ENCODE results near the gene AGAP1.

The AGAP1 gene

DNA sequence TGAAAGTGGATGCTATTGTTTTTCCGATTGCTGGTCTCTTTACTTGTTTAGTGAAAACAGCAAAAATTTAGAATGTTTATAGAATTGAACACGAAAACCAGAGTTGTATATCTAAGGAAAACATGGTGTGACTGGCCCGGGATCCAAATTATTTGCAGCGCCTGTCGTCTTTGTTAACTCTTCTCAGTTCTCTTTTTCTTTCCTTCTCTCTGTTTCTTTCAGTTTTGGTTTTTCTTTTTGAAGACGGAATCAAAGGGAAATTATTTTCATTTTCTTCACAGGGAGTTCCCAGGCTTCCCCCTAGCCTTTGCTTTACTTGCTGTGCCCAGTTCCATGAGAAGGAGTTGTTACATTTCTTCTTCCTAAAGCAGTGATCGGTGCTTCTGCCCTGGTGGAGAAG, 76.0 kb downstream of the AGAP1 start:
- no peak for DNase-seq (ENCODE audit: low spot score)

DNA sequence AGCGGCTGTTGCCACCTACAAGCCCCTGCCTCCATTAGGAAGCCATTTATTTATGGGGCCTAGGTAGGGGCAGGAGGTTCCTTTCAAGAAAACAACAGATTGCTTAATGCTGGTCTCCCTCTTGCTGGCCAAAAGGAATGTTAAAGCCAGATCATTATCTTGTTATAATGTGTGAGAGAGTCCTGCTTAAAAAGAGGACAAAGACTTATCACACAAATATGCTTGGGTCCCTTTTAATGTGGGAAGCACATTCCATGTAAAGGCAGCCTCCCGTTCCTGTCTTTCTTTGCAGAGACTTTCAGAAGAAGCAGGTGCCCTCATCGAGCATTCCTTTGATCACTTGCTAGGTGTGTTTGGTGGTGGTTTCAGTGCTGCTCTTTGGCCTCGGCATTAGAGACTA, 76.4 kb downstream of the AGAP1 start:
- DNase-seq (ENCODE audit: low spot score), result peak; percentile 55

DNA sequence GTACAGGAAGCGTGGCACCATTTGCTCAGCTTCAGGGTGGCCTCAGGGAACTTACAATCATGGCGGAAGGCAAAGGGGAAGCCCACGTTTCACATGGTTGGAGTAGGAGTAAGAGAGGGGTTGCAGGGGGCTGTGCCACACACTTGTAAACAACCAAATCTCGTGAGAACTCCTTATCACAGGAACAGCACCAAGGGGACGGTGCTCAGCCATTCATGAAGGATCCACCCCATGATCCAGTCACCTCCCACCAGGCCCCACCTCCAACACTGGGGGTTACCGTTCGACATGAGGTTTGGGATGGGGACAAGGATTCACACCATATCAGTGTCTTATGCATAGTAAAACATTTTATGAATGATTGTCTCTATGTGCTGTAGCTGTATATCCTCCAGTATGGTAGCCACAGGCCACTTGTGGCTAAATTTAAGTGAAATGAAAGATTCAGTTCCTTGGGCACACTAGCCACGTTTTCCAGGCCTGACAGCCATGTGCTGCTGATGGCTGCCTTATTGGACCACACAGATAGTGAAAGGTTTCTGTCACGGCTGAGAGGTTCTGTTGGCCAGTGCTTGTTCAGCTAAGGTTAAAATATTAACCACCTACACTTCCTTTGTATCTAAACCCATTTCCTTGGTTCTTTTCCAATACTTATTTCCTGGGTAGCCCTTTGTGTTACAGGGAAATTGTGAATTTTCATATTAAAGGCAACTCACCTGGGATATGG, 77.3 kb downstream of the AGAP1 start:
- DNase-seq (ENCODE audit: low spot score), result peak; percentile 90

DNA sequence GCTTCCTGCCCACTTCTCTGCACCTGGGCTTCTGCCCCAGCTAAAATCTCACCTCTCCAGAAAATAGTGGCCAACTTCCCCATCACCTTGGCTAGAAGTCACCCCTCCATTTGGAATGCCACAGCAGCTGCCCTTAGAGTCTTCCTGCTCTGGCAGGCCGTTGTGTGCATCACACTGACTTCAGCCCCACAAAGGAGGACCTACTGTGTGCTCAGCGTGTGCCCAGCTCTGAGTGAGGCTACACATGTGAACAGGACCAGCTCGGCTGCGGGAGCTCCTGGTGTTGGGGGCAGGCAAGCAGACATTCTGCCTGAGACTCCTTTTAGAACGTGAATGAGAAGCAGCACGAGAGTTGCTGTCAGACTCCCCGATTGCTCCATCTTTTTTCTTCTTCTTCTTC, 78.7 kb downstream of the AGAP1 start:
- DNase-seq (ENCODE audit: low spot score), result no peak

DNA sequence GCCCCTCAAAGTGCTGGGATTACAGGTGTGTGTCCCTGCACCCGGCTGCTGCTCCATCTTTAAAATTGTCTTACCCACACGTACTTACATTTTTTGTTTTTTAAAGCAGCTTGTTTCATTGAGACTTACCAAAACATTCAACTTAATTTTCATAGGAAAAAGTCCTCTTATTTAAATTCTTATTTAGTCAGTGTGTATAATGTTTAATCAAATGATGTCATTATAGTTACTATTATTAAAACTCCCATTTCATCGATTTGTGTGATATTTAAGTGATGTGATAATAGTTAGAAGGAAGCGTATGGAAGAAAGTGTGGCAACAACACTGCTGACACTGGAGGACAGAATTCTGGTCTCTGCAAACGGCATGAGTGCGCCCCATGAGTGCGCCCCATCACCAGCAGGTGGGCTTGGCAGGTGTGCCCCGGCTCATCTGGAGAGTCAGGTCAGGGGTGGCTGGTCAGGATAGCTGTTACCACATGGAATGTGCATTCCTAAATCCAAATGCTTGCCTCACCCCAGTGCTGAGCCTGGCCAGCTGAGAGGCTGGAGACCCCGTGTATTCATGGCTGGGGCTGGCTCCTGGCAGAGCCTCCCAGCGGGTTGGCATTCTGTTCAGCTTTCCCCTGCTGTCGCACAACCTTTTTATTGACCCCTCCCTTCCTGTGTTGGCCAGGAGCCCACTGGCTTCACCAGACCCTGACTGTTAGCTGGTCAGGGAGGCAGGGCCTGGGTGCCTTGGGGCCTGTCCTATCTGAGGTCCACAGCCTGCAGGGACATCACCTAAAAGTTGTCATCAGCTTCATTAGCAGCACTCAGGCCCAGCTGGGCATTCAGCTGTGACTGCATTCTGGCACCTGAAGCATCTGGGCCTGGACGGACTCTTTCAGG, 79.7 kb downstream of the AGAP1 start:
- DNase-seq (ENCODE audit: low spot score), result peak; percentile 73

DNA sequence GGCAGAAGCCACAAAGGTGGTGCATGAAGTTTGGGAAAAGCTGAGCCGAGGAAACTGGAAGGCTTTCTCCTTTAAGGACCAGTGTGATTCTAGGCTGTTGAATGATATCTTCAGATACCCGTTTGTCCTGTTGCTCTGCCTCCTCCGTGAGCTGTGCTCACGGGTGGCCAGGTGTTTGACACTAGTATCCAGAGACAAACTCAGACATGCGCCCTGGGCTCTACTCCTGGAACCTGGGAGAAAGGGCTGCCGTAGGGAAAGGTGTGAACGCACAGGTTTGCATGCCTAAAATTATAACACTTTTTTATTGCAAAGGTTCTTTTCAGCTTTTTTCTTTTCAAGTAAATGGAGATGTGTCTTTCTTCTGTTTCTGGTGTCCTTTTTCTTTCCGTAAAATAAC, 81.6 kb downstream of the AGAP1 start:
- DNase-seq (ENCODE audit: low spot score), result no peak

DNA sequence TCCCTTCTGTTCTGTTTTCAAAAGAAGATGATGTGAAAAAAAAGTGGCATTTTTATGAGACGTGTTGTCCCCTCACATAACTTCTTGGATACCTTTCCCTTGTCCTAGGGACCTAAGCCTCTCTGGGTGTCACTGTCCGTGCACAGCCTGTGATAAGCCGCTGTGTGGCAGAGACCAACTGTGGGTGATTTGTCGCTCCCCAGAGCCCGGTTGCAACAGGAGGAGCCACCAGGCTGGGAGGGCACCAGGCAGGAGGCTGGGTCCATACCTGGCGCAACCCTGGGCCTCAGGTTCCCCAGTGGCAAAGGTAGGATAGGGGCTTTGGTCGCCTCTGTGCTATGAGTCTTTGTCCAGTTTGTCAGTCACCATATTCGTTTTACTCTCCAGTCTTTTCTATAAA, 82.1 kb downstream of the AGAP1 start:
- no peak for DNase-seq (ENCODE audit: low spot score)

DNA sequence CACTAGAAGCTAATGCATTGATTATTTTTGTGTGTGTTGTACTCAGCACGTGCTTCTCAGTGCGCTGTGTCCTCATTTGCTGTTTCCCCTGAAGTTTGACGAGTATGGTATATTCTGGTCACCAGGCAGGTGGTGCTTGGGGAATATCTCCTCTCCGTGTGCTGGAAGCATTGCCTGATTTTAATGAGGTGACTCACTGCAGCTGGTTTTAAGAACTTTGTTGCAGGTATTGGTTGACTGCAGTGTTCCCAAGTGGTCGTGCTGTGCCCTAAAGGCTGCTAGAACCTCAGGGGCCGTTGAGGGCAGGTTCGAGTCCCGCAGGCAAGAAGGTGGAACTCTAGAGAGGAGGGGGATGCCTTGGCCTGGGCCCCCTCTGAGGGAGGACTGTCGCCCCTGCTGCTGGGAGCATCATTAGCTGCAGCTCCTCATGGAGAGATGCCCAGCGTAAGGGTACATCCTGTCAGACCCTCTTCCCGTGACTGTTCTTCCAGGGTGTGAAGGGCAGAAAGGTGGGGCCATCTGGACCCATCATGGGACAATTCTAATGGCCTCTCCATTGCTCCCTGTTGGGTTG, 82.6 kb downstream of the AGAP1 start:
- DNase-seq (ENCODE audit: low spot score), result peak; percentile 38

DNA sequence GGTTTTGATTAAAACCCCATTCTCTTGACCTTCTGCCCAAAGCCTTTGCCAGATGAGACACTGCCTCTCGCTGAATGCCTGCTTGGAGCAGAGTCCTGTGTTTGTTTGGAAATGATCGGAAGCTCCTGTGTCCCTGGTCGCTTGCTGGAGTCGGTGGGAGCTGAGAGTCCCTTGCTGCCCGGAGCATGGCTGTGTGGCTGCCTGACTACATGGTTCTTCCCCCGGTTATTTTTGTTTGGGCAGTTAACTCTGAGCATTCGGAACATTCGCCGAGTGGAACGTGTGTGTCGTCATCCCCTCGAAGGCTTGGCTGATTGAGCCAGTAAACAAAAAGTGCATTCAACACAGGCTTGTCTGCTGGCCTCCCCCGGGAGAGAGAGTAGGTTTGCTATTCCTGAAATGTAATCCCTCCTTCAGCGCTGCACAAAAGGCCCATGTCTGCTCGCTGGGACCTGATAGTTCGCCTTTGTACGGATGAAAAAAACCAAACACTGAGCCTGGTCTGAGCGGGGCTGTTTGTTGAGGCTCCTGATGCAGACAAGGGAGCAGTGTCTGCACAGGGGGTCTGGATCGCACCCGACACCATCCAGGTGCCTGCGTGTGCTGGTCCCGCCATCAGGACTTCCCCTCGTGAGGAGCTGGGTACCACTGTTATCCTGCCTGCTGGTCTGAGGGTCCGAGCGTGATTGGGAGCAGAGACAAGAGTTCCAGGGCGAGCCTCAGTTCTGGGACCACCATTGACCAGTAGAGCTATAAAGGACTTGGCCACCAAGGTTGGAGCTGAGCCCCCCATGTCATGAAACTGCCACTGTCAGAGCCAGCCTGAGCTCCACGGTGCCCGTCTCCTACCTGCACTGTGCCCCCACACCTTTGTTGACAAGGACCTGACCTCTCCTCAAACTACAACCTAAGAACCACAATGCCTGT, 83.8 kb downstream of the AGAP1 start:
- no peak for DNase-seq (ENCODE audit: low spot score)

DNA sequence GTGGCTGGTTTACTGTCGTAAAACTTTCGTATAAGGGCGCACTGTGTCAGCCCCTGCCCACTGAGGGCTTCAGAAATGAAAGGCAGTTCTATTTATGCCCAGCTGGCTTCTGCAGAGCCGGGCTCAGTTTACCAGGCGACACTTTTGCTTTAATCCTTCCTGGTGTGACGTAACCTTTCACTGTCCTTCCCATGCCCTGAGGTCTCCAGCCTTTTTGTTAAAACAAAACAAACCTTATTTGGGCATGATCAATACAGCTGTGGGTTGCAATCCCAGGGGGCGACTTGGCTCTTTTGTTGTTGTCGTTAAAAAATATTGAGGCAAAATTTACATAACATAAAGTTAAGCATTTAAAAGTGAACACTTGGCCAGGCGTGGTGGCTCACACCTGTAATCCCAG, 85.3 kb downstream of the AGAP1 start:
- no peak for DNase-seq (ENCODE audit: low spot score)

DNA sequence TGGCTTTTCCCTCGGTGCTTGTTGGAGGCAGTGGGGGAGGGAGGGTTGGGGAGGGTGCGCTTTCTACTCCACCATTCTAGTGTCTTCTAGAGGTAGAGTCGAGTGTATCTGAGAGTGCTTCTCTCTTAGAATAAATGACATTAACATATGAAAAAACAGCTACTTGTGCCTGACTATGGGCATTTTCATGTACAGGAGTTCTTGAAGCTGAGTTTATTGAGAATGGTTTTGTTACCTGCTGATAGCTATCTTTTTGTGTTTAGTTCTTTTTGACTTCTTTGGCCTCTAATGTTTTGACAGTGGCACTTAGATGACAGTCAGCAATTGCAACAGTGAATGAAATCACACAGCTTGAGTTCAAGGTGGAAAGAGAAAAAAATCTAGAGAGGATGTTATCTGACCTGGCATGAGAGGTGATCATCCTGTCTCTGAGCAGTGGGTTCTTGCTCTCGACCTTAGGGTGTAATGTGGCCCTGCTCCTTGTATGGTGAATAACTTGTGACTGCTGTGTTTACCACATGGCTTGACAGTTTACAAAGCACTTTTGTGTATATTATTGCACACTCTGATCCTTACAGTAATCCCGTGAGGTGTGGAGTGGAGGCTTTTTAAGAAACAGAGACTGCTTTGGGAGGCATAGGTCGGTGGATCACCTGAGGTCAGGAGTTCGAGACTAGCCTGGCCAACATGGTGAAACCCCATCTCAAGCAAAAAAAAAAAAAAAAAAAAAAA, 86.7 kb downstream of the AGAP1 start:
- no peak for DNase-seq (ENCODE audit: low spot score)

DNA sequence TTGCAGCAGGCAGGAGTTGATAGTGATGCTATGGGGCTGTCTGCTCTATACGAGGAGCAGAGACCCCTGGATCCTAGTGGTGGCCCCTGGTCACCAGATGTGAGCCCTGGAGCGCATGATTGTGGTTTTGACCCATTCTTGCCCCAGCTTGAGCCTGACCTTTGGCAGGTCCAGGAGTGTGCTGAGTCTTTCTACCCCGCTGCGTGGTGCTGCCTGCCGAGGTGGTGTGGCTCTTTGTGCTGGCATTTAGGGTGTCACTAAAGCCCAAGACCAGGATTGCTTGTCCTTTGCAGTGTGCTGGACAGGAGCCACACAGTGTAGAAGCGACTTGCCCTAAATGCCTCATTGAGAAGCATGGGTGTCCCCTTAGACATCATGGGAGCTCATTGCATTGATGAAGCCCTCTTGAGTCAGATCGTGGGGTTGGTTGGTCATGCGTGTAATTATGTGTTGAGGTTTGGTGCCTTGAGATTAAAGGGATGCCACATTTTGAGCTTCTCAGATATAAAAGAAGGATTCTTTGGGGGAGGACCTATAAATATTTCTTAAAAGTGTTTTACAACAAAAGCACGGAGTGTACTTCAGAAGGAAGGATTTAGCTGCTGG, 88.3 kb downstream of the AGAP1 start:
- peak; percentile 60 for DNase-seq (ENCODE audit: low spot score)

DNA sequence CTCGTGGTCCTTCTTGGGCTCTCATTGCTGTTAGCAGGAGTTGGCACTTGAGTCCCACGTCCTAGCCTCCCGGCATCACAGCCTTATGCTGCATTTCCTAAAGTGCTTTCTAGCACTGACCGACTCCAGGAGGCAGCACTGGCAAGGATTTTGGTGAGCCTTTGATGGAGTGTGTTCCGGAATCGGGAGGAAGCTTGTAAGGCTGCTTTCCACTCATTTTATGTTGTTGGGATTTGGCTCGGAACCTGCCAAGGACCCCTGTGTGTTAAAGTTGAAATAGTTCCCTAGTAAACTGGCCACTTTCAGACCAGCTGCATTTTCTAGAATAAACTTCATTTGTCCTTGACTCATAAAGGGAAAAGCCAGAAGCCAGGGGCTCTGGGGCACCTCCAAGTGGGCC, 88.9 kb downstream of the AGAP1 start:
- no peak for DNase-seq (ENCODE audit: low spot score)

DNA sequence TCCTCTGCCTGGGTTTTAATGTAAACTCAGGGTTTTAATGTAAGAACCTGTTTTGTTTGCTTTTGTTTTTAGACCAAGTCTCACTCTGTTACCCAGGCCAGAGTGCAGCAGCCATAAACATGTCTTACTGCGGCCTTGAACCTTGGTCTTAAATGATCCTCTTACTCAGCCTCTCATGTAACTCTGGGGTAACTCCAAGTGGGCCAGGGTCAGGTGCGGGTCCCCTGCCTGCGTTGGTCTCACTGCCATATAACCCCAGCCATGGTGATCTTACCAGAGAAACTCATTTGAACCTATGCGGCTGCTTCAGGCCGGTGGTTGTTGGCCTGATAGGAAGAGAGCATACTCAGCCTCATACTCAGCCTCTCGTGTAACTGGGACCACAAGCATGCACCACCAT, 89.3 kb downstream of the AGAP1 start:
- no peak for DNase-seq (ENCODE audit: low spot score)

DNA sequence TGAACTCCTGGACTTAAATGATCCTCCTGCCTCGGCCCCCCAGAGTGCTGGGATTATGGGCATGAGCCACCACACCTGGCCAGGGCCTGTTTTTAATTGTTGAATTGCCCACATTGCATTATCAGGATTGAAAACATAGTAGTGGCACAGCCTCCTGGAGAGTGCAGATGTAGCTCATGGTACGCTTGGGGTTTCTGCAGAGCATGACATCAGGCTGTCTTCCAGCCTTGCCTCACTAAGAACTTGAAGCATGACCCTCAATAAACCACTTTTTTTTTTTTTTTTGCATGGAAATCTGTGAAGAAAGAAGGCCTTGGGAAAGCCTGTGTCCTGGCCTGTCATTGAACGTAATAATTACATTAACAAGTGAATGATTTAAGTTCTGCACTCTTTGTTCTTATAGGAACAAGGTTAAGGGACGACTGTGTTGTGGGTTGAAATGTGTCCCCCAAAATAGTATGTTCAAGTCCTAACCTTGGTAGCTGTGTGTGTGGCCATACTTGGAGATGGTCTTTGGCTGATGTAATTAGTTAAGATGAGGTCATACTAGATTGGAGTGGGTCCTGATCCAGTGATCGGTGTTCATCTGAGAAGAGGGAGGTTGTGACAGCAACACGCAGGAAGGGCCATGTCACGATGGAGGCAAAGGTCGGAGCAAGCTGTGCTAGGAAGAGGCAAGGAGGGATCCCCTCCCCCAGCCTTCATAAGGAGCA, 90.2 kb downstream of the AGAP1 start:
- DNase-seq (ENCODE audit: low spot score), result no peak

DNA sequence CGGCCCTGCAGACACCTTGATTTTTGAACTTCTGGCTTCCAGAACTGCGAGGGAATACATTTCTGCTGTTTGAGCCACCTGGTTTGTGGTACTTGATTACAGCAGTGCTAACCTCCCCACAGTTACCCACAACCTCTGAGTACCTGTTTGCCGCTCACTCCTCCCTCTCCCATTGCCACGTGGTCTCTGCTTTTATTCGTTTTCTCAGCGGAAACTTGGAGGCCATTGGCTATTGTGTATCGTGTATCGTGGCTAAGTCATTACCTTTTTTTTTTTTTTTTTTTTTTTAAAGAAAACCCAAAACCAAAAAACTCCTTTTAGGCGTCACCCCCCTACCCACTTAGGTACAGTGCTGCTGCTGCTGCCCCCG, 90.8 kb downstream of the AGAP1 start:
- no peak for DNase-seq (ENCODE audit: low spot score)

DNA sequence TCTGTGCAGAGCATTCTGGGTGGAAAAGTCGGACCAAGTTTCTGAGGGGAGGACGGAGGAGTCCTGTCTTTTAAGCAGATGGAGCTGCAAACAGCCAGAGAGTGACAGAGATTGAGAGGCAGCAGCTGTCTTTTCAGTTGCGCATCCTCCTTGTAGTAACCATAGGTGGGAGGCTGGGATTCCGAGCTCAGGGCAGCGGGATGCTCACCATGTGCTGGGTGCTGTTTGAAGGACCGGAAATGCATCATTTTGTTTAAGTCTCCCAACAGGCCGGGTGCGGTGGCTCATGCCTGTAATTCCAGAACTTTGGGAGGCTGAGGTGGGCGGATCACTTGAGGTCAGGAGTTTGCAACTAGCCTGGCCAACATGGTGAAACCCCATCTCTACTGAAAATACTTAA, 93.4 kb downstream of the AGAP1 start:
- no peak for DNase-seq (ENCODE audit: low spot score)

DNA sequence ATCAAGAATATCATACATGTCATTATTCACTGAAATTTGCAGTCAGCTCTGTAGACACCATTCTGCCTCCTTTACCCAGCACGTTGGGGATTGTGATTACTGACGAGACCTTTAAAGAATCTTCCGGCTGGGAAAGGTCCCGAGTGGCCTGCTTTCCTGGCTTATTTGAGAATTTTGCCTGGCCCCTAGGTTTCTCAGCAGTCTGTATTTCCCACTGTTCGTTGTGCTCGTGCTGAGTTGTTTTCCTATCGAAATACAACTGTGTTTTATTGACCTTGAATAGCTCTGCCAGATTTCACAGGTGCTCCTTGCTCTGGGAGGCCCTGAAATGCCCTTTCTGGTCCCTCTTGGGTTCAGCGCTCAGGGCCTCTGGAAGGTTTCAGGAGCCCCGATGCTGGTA, 94.9 kb downstream of the AGAP1 start:
- DNase-seq (ENCODE audit: low spot score), result no peak

DNA sequence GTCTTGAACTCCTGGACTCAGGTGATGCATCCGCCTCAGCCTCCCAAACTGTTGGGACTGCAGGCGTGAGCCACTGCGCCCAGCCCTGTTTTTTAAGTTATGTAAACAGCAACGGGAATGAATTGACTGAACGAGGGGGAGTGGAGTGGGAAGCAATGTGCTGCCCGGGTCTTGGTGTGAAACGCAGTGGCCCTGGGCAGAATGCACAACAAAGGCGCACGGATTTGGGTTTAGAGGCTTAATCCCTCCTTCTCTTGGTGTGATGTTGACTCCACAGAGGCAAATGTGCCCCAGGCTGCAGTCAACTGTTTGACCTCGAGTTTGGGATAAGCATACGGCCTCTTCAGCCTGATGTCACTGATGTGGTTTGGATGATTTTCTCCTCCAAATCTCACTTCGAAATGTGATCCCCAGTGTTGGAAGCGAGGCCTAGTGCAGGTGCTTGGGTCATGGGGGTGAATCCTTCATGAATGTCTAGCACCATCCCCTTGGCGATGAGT, 97.4 kb downstream of the AGAP1 start:
- no peak for DNase-seq (ENCODE audit: low spot score)

DNA sequence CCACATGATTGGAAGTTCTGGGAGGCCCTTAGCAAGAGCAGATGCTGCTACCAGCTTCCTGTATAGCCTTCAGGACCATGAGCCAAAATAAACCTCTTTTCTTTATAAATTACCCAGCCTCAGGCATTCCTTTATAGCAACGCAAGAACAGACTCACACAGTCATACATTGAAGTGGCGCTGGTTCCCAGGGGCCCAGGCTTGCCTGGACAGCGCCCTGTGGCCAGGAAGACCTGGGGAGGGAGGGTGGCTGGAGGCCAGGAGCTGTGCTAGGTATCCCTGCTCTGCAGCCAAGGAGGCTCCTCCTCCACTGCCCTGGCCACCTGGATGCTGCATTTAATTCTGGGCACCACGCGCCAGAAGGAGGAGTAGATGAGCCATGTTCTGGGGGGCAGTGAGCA, 98.1 kb downstream of the AGAP1 start:
- peak; percentile 36 for DNase-seq (ENCODE audit: low spot score)

All from kidney tubule cell (primary cell).